ENCODE data around the gene COL13A1. TPM values are rescaled to one million over a fixed set of nuclear protein-coding genes. Genes with fewer than 3 reads are reported as not detected.

The COL13A1 gene
- total RNA-seq, 6 experiments from 2014 or later: 33.5 to 46.6 (median 38.1) TPM

- TF ChIP-seq, protein P1, sequence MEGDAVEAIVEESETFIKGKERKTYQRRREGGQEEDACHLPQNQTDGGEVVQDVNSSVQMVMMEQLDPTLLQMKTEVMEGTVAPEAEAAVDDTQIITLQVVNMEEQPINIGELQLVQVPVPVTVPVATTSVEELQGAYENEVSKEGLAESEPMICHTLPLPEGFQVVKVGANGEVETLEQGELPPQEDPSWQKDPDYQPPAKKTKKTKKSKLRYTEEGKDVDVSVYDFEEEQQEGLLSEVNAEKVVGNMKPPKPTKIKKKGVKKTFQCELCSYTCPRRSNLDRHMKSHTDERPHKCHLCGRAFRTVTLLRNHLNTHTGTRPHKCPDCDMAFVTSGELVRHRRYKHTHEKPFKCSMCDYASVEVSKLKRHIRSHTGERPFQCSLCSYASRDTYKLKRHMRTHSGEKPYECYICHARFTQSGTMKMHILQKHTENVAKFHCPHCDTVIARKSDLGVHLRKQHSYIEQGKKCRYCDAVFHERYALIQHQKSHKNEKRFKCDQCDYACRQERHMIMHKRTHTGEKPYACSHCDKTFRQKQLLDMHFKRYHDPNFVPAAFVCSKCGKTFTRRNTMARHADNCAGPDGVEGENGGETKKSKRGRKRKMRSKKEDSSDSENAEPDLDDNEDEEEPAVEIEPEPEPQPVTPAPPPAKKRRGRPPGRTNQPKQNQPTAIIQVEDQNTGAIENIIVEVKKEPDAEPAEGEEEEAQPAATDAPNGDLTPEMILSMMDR (IDR thresholded peaks at IDR 0.05): no peak
- H3K4me1 Mint-ChIP-seq (ENCODE audit: low read depth): peaks cover 9% of the 10 kb centered on the region
- H3K9me3 Mint-ChIP-seq: no peaks in the 10 kb centered on the region
- no peak overlapping the region for H3K4me3 Mint-ChIP-seq
- no peak for DNase-seq
- no peak overlapping the region for H3K27ac Mint-ChIP-seq
- H3K36me3 Mint-ChIP-seq (ENCODE audit: low read depth): no peaks in the 10 kb centered on the region
- peaks cover 22% of the 10 kb centered on the region for H3K27me3 Mint-ChIP-seq (ENCODE audit: insufficient read depth)
These were observed 44.0 kb upstream of the COL13A1 start for GRCh38 chr10:69757553-69758309.

DNA sequence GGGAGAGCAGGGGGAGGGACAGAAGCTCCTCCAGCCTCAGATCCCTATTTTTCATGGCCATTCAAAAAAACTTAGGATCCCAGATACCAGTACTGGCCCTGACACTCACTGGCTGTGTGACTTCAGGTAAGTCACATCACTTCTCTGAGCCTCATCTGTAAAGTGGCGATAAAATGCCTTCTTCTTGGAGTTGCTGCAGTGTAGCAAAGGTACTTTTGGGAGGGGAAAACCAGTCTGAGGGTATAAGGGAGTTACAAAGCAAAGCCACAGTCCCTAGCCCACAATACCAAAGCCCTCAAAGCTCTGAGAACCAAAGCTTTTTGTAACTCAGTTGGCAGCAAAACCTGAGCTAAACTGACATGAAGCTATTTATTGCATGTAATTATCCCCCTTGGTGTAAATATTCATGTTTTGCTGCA is 43.4 kb upstream of the COL13A1 start:
- Mint-ChIP-seq H3K4me3 (no peak overlapping the region), H3K9me3 (no peaks in the 10 kb centered on the region), H3K27ac (no peak overlapping the region), H3K4me1 (ENCODE audit: low read depth) (peaks cover 9% of the 10 kb centered on the region), H3K36me3 (ENCODE audit: low read depth) (no peaks in the 10 kb centered on the region), H3K27me3 (ENCODE audit: insufficient read depth) (peaks cover 19% of the 10 kb centered on the region)
- DNase-seq: no peak
- TF ChIP-seq, protein P1 (IDR thresholded peaks at IDR 0.05): no peak

GRCh38 chr10:69759641-69760040 is 42.1 kb upstream of the COL13A1 start:
- no peak for DNase-seq
- Mint-ChIP-seq H3K27ac (no peak overlapping the region), H3K36me3 (ENCODE audit: low read depth) (no peaks in the 10 kb centered on the region), H3K9me3 (no peaks in the 10 kb centered on the region), H3K4me3 (no peak overlapping the region), H3K4me1 (ENCODE audit: low read depth) (peaks cover 9% of the 10 kb centered on the region), H3K27me3 (ENCODE audit: insufficient read depth) (peaks cover 26% of the 10 kb centered on the region)
- TF ChIP-seq, protein P1 (IDR thresholded peaks at IDR 0.05): no peak

DNA sequence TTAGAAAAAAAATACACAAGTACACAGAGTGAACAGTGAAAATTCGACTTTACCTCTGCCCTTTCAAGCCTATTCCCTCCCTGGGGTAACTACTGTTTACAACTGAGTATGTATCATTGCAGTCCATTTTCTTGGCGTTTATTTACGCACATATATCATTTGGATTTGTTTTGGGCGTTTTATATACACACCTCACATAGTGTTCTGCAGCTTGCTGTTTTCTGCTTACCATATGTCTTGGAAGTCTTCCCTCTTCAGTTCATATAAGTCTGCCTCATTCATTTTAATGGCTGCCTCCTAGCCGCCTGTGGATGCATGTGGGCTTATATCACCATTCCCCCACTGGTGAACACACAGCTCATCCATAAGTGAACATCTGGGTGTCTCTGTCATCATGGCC is 41.6 kb upstream of the COL13A1 start:
- Mint-ChIP-seq H3K36me3 (ENCODE audit: low read depth) (no peaks in the 10 kb centered on the region), H3K27ac (no peak overlapping the region), H3K9me3 (no peaks in the 10 kb centered on the region), H3K27me3 (ENCODE audit: insufficient read depth) (peaks cover 26% of the 10 kb centered on the region), H3K4me3 (no peak overlapping the region), H3K4me1 (ENCODE audit: low read depth) (peaks cover 9% of the 10 kb centered on the region)
- DNase-seq: no peak
- TF ChIP-seq, protein P1 (IDR thresholded peaks at IDR 0.05): no peak

GRCh38 chr10:69761320-69761719 is 40.4 kb upstream of the COL13A1 start:
- TF ChIP-seq, protein P1 (IDR thresholded peaks at IDR 0.05): no peak
- Mint-ChIP-seq H3K27me3 (ENCODE audit: insufficient read depth) (peaks cover 28% of the 10 kb centered on the region), H3K27ac (no peak overlapping the region), H3K4me3 (no peak overlapping the region), H3K36me3 (ENCODE audit: low read depth) (no peaks in the 10 kb centered on the region), H3K9me3 (no peaks in the 10 kb centered on the region), H3K4me1 (ENCODE audit: low read depth) (peaks cover 9% of the 10 kb centered on the region)
- DNase-seq: no peak
